GM12878 (cell line): ENCODE measurements around the gene FANCC. TPM values are rescaled to one million over a fixed set of nuclear protein-coding genes. Genes with fewer than 3 reads are reported as not detected.

ENCODE experiments used
- ATAC-seq: fragments of 200-7000 bp; cut with Tn5 transposase; 3 replicates; pipeline ENCODE4 v1.9.1; 2020; ENCODE audit warnings: mild to moderate bottlenecking, moderate library complexity
- BruUV-seq: library from RNA; stranded (reverse); fragments of 400-500 nt; replicated peaks from 2 replicates; lab custom pipeline; 2021; lab: Mats Ljungman, UMichigan
- CTCF ChIA-PET: fragments of 300-600 bp; sonication (Branson Sonifier 250); formaldehyde crosslinking; extraction: SDS; loops from one replicate; lab custom pipeline; 2021; ENCODE audit warnings: inconsistent platforms; lab: Yijun Ruan, JAX
- POLR2A ChIA-PET: fragments of 350-600 bp; formaldehyde crosslinking; extraction: SDS; loops from one replicate; lab custom pipeline; 2021; ENCODE audit warnings: inconsistent platforms; lab: Charles Lee
- RAD21 ChIA-PET: fragments of 300-600 bp; sonication (Branson Sonifier 250); formaldehyde crosslinking; loops from one replicate; lab custom pipeline; 2023; ENCODE audit warnings: antibody characterized with exemption; ENCODE audit not compliant: unreplicated experiment; lab: Charles Lee
- SMC1A ChIA-PET: fragments of 300-600 bp; sonication (Branson Sonifier 250); formaldehyde crosslinking; loops from one replicate; lab custom pipeline; 2023; ENCODE audit not compliant: unreplicated experiment, uncharacterized antibody; lab: Charles Lee
- DNase-seq: peaks from one replicate; pipeline ENCODE4 v3.0.0-alpha.2; 2011; ENCODE audit warnings: low read depth, low spot score
- FAIRE-seq: peaks from 3 replicates; lab custom pipeline; 2011; peaks lifted over from hg19 to GRCh38; lab: Jason Lieb, UNC
- H2AFZ ChIP-seq: 2 replicates; pipeline ENCODE4 v1.6.0; 2011; ENCODE audit warnings: low read depth, low read length, control low read depth; ENCODE audit not compliant: control insufficient read depth
- H3K27ac ChIP-seq: 2 replicates; pipeline ENCODE4 v1.5.1; 2011; ENCODE audit warnings: control low read depth; ENCODE audit not compliant: control insufficient read depth, insufficient read depth
- H3K27me3 ChIP-seq, 2 experiments: replicated peaks in 1 of 2; 2 replicates each; pipeline versions ENCODE4 v1.6.0 to v1.6.1; 2011; ENCODE audit warnings: low read length in 1 of 2; ENCODE audit not compliant: control insufficient read depth in 2 of 2, insufficient read depth in 2 of 2
- H3K36me3 ChIP-seq, 2 experiments: 2 replicates each; pipeline ENCODE4 v1.5.1; 2011; ENCODE audit warnings: low read length in 1 of 2; ENCODE audit not compliant: control insufficient read depth in 2 of 2, insufficient read depth in 2 of 2
- H3K4me1 ChIP-seq: 2 replicates; pipeline ENCODE4 v1.6.1; 2011; ENCODE audit warnings: mild to moderate bottlenecking, low read length, moderate library complexity, mixed read lengths; ENCODE audit not compliant: control insufficient read depth, insufficient read depth
- H3K4me2 ChIP-seq: 2 replicates; pipeline ENCODE4 v1.6.0; 2011; ENCODE audit warnings: control low read depth; ENCODE audit not compliant: control insufficient read depth, insufficient read depth
- H3K4me3 ChIP-seq: fragments of 200-600 bp; sonication (generic); 2 replicates; pipeline ENCODE4 v1.5.1; 2016
- H3K79me2 ChIP-seq: 2 replicates; pipeline ENCODE4 v1.6.0; 2011; ENCODE audit warnings: low read length; ENCODE audit not compliant: control insufficient read depth, insufficient read depth
- H3K9ac ChIP-seq: 2 replicates; pipeline ENCODE4 v1.8.0; 2011; ENCODE audit warnings: low read length, control low read depth, mixed read lengths; ENCODE audit not compliant: control insufficient read depth, insufficient read depth
- H3K9me3 ChIP-seq: replicated peaks from 3 replicates; pipeline ENCODE4 v1.5.1; 2011; ENCODE audit warnings: mild to moderate bottlenecking, low read length; ENCODE audit not compliant: control insufficient read depth, insufficient read depth
- H4K20me1 ChIP-seq: 2 replicates; pipeline ENCODE4 v1.6.0; 2011; ENCODE audit not compliant: control insufficient read depth, insufficient read depth
- CBX5 ChIP-seq: sonication (generic); IDR thresholded peaks from 2 replicates; pipeline ENCODE4 v1.6.1; 2016; ENCODE audit warnings: low read depth, moderate library complexity, mild to moderate bottlenecking, inconsistent platforms
- EGR1 ChIP-seq, 2 experiments: IDR thresholded peaks; 1 replicate in 1 of 2; 2 replicates in 1 of 2; pipeline ENCODE4 v1.6.1; 2011 to 2012; ENCODE audit warnings: low read depth in 2 of 2, low read length in 2 of 2, borderline replicate concordance in 1 of 2, mild to moderate bottlenecking in 1 of 2, moderate library complexity in 1 of 2
- EP300 ChIP-seq, 2 experiments: fragments of 150-350 bp in 1 of 2; IDR thresholded peaks; 2 replicates each; pipeline ENCODE4 v1.6.1; 2011 to 2012; ENCODE audit warnings: low read depth in 2 of 2, low read length in 2 of 2, borderline replicate concordance in 1 of 2, improper control_type of control experiment in 1 of 2, inconsistent platforms in 1 of 2; ENCODE audit not compliant: control insufficient read depth in 1 of 2
- EZH2 ChIP-seq: IDR thresholded peaks from 2 replicates; pipeline ENCODE4 v1.6.1; 2012; ENCODE audit warnings: low read depth, mild to moderate bottlenecking, control low read depth, inconsistent platforms, low read length, borderline replicate concordance; ENCODE audit not compliant: control insufficient read depth
- IRF4 ChIP-seq: IDR thresholded peaks from 2 replicates; pipeline ENCODE4 v1.6.1; 2011; ENCODE audit warnings: low read depth, low read length
- MYB ChIP-seq: fragments of 150-350 bp; IDR thresholded peaks from 2 replicates; pipeline ENCODE4 v1.6.1; 2014; ENCODE audit warnings: mild to moderate bottlenecking, low read depth, low read length, borderline replicate concordance
- NR2F1 ChIP-seq: fragments of 450-650 bp; conservative IDR thresholded peaks from 2 replicates; pipeline ENCODE4 v1.6.1; 2017; ENCODE audit warnings: mild to moderate bottlenecking
- PAX8 ChIP-seq: fragments of 450-650 bp; IDR thresholded peaks from 2 replicates; pipeline ENCODE4 v1.6.1; 2017; ENCODE audit warnings: mild to moderate bottlenecking, moderate library complexity
- ZZZ3 ChIP-seq: IDR thresholded peaks from 2 replicates; pipeline ENCODE4 v1.6.1; 2011; ENCODE audit warnings: low read depth; ENCODE audit not compliant: control insufficient read depth, insufficient read length
- whole genome bisulfite sequencing: methylation state at CpG from one replicate; pipeline ENCODE4 v1.1.6; 2016; ENCODE audit warnings: low lambda C conversion rate; ENCODE audit not compliant: insufficient replicate concordance, insufficient coverage; ENCODE audit errors: missing lambda C conversion rate; 5-methylcytosine and 5-hydroxymethylcytosine counted together
- in situ Hi-C: fragments of 300-500 bp; cut with MboI; formaldehyde crosslinking; loops from 9 replicates; pipeline ENCODE4 v1.14.3; 2018; ENCODE audit warnings: mixed read lengths
- intact Hi-C: fragments of 100-400 bp; cut with micrococcal nuclease; formaldehyde crosslinking; loops from one replicate; pipeline ENCODE4 v1.14.2; 2022; ENCODE audit not compliant: unreplicated experiment
- polyA plus RNA-seq, 11 experiments: library from polyadenylated mRNA; depleted of rRNA in 4 of 11; unstranded in 6 of 11; stranded (reverse) in 5 of 11; fragments of >200 nt; fragmentation: Nextera tagmentation in 4 of 11; fragmentation: Illumina TruSeq in 1 of 11; extraction: Ambion mirVana in 4 of 11; extraction: Trizol in 1 of 11; gene quantifications; 1 replicate in 1 of 11; 2 replicates in 10 of 11; pipeline versions ENCODE4 v1.2.1 to v1.2.3, GENCODE V29; 2011 to 2016; ENCODE audit warnings: inconsistent platforms in 2 of 11, missing spikeins in 2 of 11, low read depth in 1 of 11
- total RNA-seq, 4 experiments: library from RNA; depleted of rRNA in 3 of 4; stranded (reverse); fragments of >200 nt in 3 of 4; fragmentation: Illumina TruSeq in 1 of 4; extraction: Trizol in 1 of 4; gene quantifications; 2 replicates each; pipeline versions ENCODE4 v1.2.1 to v1.2.3, GENCODE V29; 2013 to 2021
- TF ChIP-seq, protein P1 (sequence below): fragments of 450-650 bp; IDR thresholded peaks from 2 replicates; pipeline ENCODE4 v1.6.1; 2018; ENCODE audit warnings: borderline replicate concordance, mild to moderate bottlenecking; ENCODE audit not compliant: partially characterized antibody

The FANCC gene
- total and polyA plus RNA-seq, 10 of the 15 experiments (the other 5 are each of a cell fraction or from before 2014, with no cell fraction given): 1.2 to 16.8 (median 10.5) TPM

DNA sequence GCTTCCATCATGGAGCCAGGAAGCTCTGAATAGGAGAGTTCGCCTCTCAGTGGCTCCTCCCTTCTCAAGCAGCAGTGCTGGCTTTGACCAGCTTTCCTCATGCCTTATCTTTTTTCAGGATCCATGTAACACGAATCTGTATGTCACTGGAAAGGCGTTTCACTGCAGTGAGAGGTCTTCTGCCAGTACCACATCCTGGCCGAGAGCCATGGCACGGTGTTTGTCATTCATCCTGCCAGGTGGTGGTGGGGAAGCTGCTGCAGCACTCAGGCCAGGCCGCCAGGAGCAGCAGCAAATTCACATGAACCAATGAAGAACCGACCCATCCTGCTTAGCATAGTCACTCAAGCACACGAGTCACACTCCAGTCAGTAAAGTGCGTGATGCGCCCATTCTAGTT is 179.0 kb downstream of the FANCC start:
- Histone ChIP-seq H3K79me2 (no peaks in the 10 kb centered on the region), H2AFZ (no peak overlapping the region), H4K20me1 (no peaks in the 10 kb centered on the region), H3K36me3 (no peaks in the 10 kb centered on the region), H3K27me3 (no peaks in the 10 kb centered on the region), H3K9ac (no peak overlapping the region), H3K27ac (no peak overlapping the region), H3K4me2 (no peak overlapping the region), H3K9me3 (no peaks in the 10 kb centered on the region), H3K4me3 (no peak overlapping the region), H3K4me1 (no peaks in the 10 kb centered on the region)
- no TSS peak for BruUV-seq
- intact Hi-C loops (loop anchor here (10.0 kb wide), 1 partner anchor 584 kb away; the partner anchor contains the start of gene PCAT7), in situ Hi-C loops (no loop called here)
- POLR2A ChIA-PET: no interaction called here
- FAIRE-seq: no peak
- RAD21 ChIA-PET: no interaction called here
- WGBS: 91% methylated on average over 10 of the region's 10 CpGs
- CTCF ChIA-PET: interaction anchor here (0.6 to 0.9 kb wide), 2 partner anchors 13 to 469 kb away, joined by 3 to 4 read pairs; no protein-coding TSS in a partner anchor
- ATAC-seq: no peak
- DNase-seq: no peak
- TF ChIP-seq ZZZ3: no peak
- TF ChIP-seq EZH2: no peak
- no peak for TF ChIP-seq IRF4
- no peak for TF ChIP-seq CBX5
- no peak for TF ChIP-seq PAX8
- TF ChIP-seq, protein P1, sequence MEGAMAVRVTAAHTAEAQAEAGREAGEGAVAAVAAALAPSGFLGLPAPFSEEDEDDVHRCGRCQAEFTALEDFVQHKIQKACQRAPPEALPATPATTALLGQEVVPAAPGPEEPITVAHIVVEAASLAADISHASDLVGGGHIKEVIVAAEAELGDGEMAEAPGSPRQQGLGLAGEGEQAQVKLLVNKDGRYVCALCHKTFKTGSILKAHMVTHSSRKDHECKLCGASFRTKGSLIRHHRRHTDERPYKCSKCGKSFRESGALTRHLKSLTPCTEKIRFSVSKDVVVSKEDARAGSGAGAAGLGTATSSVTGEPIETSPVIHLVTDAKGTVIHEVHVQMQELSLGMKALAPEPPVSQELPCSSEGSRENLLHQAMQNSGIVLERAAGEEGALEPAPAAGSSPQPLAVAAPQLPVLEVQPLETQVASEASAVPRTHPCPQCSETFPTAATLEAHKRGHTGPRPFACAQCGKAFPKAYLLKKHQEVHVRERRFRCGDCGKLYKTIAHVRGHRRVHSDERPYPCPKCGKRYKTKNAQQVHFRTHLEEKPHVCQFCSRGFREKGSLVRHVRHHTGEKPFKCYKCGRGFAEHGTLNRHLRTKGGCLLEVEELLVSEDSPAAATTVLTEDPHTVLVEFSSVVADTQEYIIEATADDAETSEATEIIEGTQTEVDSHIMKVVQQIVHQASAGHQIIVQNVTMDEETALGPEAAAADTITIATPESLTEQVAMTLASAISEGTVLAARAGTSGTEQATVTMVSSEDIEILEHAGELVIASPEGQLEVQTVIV: no peak
- no peak for TF ChIP-seq MYB
- TF ChIP-seq EP300 (IDR thresholded peaks at IDR 0.05; ENCODE audit: borderline replicate concordance in 1 of 2, control insufficient read depth in 1 of 2, low read depth in 2 of 2, low read length in 2 of 2): no peak
- no peak for TF ChIP-seq NR2F1
- no peak for TF ChIP-seq EGR1 (IDR thresholded peaks at IDR 0.05; ENCODE audit: borderline replicate concordance in 1 of 2, low read depth in 2 of 2, low read length in 2 of 2)
- SMC1A ChIA-PET: interaction anchor here (0.9 kb wide), 1 partner anchor 10 kb away, joined by 3 read pairs; no protein-coding TSS in a partner anchor
